ENCODE measurements around the gene PPP1R3C.

DNA sequence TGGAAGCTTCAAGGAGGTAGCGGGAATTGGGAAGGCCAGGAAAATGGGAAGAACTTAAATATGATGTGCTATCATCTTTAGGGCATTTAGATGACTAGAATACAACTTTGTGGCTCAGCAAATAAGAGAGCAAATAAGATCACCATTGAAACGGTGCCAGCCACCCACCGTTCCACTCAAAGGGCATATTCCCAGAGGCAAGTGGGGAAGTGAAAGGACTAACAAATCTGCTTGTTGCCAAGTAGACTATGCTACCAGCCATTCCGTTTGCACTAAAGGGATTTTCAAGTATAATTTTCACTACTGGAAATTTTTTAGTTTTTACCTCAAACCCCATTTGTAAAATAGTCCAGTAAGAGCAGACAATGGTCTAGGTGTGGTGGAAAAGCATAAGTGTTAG is 4.0 kb upstream of the PPP1R3C start:
- TF ChIP-seq, protein P1, sequence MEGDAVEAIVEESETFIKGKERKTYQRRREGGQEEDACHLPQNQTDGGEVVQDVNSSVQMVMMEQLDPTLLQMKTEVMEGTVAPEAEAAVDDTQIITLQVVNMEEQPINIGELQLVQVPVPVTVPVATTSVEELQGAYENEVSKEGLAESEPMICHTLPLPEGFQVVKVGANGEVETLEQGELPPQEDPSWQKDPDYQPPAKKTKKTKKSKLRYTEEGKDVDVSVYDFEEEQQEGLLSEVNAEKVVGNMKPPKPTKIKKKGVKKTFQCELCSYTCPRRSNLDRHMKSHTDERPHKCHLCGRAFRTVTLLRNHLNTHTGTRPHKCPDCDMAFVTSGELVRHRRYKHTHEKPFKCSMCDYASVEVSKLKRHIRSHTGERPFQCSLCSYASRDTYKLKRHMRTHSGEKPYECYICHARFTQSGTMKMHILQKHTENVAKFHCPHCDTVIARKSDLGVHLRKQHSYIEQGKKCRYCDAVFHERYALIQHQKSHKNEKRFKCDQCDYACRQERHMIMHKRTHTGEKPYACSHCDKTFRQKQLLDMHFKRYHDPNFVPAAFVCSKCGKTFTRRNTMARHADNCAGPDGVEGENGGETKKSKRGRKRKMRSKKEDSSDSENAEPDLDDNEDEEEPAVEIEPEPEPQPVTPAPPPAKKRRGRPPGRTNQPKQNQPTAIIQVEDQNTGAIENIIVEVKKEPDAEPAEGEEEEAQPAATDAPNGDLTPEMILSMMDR (IDR thresholded peaks at IDR 0.05): no peak
- no peak for TF ChIP-seq POLR2A (IDR thresholded peaks at IDR 0.05)

Data from tibial nerve (tissue), 3 donors.